Keratinocyte (primary cell): ENCODE data around the gene TUBGCP3. TPM values are rescaled to one million over a fixed set of nuclear protein-coding genes. Genes with fewer than 3 reads are reported as not detected.

Experiments
- DNase-seq: peaks from one replicate; pipeline ENCODE4 v3.0.0-alpha.2; 2011; ENCODE audit warnings: low read depth, missing footprints, low spot score
- FAIRE-seq: peaks from 2 replicates; lab custom pipeline; 2011; peaks lifted over from hg19 to GRCh38; lab: Jason Lieb, UNC
- H2AFZ ChIP-seq: 2 replicates; pipeline ENCODE4 v1.6.0; 2012; ENCODE audit warnings: low read length, control low read depth, inconsistent platforms; ENCODE audit not compliant: control insufficient read depth
- H3K27ac ChIP-seq: 2 replicates; pipeline ENCODE4 v1.5.1; 2011; ENCODE audit warnings: low read length; ENCODE audit not compliant: control insufficient read depth, insufficient read depth
- H3K27me3 ChIP-seq: 3 replicates; pipeline ENCODE4 v1.6.0; 2011; ENCODE audit warnings: low read length; ENCODE audit not compliant: control insufficient read depth, insufficient read depth; ENCODE audit errors: extremely low read depth
- H3K36me3 ChIP-seq, 2 experiments: 2 replicates in 1 of 2; 3 replicates in 1 of 2; pipeline ENCODE4 v1.5.1; 2011; ENCODE audit warnings: low read length in 2 of 2, mild to moderate bottlenecking in 1 of 2; ENCODE audit not compliant: control insufficient read depth in 2 of 2, insufficient read depth in 2 of 2; ENCODE audit errors: extremely low read depth in 1 of 2
- H3K4me1 ChIP-seq: 3 replicates; pipeline ENCODE4 v1.5.1; 2011; ENCODE audit warnings: low read length; ENCODE audit not compliant: control insufficient read depth, insufficient read depth; ENCODE audit errors: extremely low read depth
- H3K4me2 ChIP-seq: 3 replicates; pipeline ENCODE4 v1.6.0; 2011; ENCODE audit warnings: low read depth, low read length; ENCODE audit not compliant: control insufficient read depth, insufficient read depth; ENCODE audit errors: extremely low read depth
- H3K4me3 ChIP-seq, 3 experiments: fragments of 200-600 bp in 1 of 3; sonication (generic) in 1 of 3; 2 replicates in 2 of 3; 3 replicates in 1 of 3; pipeline ENCODE4 v1.5.1; 2011 to 2016; ENCODE audit warnings: low read length in 3 of 3, mild to moderate bottlenecking in 3 of 3, control low read depth in 2 of 3, inconsistent platforms in 1 of 3, low read depth in 1 of 3, mixed read lengths in 1 of 3, mixed run types in 1 of 3, moderate library complexity in 1 of 3; ENCODE audit not compliant: control insufficient read depth in 2 of 3, insufficient read depth in 2 of 3; ENCODE audit errors: extremely low read depth in 1 of 3
- H3K79me2 ChIP-seq: 2 replicates; pipeline ENCODE4 v1.6.0; 2012; ENCODE audit warnings: low read length; ENCODE audit not compliant: control insufficient read depth, insufficient read depth
- H3K9ac ChIP-seq: 3 replicates; pipeline ENCODE4 v1.6.0; 2011; ENCODE audit warnings: low read length; ENCODE audit not compliant: control insufficient read depth, insufficient read depth; ENCODE audit errors: extremely low read depth
- H3K9me1 ChIP-seq: 3 replicates; pipeline ENCODE4 v1.6.0; 2011; ENCODE audit warnings: low read length; ENCODE audit not compliant: control insufficient read depth, insufficient read depth; ENCODE audit errors: extremely low read depth
- H3K9me3 ChIP-seq: 2 replicates; pipeline ENCODE4 v1.5.1; 2012; ENCODE audit warnings: low read depth, low read length; ENCODE audit not compliant: control insufficient read depth
- H4K20me1 ChIP-seq: 3 replicates; pipeline ENCODE4 v1.6.0; 2011; ENCODE audit warnings: low read length; ENCODE audit not compliant: control insufficient read depth, insufficient read depth; ENCODE audit errors: extremely low read depth
- EZH2 ChIP-seq: IDR thresholded peaks from one replicate; pipeline ENCODE4 v1.6.1; 2012; ENCODE audit warnings: inconsistent platforms, mild to moderate bottlenecking, low read length, moderate library complexity
- dilution Hi-C: fragments of 300-500 bp; cut with MboI; formaldehyde crosslinking; loops from one replicate; pipeline ENCODE4 v1.7.0; 2020; ENCODE audit warnings: low sequenced_read_pairs; ENCODE audit not compliant: extremely low pct_ligation_motif_present
- polyA plus RNA-seq, 5 experiments: library from polyadenylated mRNA; depleted of rRNA in 3 of 5; stranded (reverse) in 3 of 5; stranded (forward) in 1 of 5; unstranded in 1 of 5; fragments of >200 nt; gene quantifications; 1 replicate in 1 of 5; 2 replicates in 3 of 5; 3 replicates in 1 of 5; pipeline versions ENCODE4 v1.2.1 to v1.2.3, GENCODE V29; 2011 to 2012; ENCODE audit warnings: missing spikeins in 2 of 5, low read depth in 1 of 5, low replicate concordance in 1 of 5
- TF ChIP-seq, protein P1 (sequence below), 3 experiments: IDR thresholded peaks in 1 of 3; conservative IDR thresholded peaks in 1 of 3; optimal IDR thresholded peaks in 1 of 3; 2 replicates in 2 of 3; 3 replicates in 1 of 3; pipeline versions ENCODE3 to v1.5.1; 2011; ENCODE audit warnings: low read length in 3 of 3, mild to moderate bottlenecking in 3 of 3, moderate library complexity in 2 of 3, control low read depth in 1 of 3, inconsistent platforms in 1 of 3; ENCODE audit not compliant: insufficient read depth in 2 of 3; ENCODE audit errors: extremely low read depth in 1 of 3

Gene TUBGCP3
- polyA plus RNA-seq, 1 donor (not counting 4 experiments of a cell fraction or from before 2014, with no cell fraction given): 14.0 TPM

DNA sequence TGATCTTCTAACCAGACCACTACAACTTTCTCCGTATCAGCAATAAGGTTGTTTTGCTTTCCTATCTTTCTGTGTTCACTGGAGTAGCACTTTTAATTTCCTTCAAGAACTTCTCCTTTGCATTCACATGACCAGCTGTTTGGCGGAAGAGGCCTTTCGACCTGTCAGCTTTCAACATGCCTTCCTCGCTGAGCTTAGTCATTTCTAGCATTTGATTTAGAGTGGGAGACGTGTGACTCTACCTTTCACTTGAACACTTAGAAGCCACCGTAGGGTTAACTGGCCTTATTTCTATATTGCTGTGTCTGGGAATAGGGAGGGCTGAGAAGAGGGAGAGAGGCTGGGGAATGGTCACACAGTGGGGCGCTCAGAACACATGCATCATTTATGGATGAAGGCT lies 104.7 kb downstream of the TUBGCP3 start:
- Histone ChIP-seq H2AFZ (no peak overlapping the region), H3K4me2 (no peak overlapping the region), H3K4me1 (no peaks in the 10 kb centered on the region), H3K27me3 (no peaks in the 10 kb centered on the region), H4K20me1 (no peaks in the 10 kb centered on the region), H3K79me2 (no peaks in the 10 kb centered on the region), H3K4me3 (no peak overlapping the region), H3K27ac (no peak overlapping the region), H3K36me3 (peaks cover 0 to 3% of the 10 kb centered on the region in 2 experiments), H3K9ac (no peak overlapping the region), H3K9me1 (no peaks in the 10 kb centered on the region), H3K9me3 (no peaks in the 10 kb centered on the region)
- DNase-seq (no peak), FAIRE-seq (no peak)
- TF ChIP-seq, protein P1, sequence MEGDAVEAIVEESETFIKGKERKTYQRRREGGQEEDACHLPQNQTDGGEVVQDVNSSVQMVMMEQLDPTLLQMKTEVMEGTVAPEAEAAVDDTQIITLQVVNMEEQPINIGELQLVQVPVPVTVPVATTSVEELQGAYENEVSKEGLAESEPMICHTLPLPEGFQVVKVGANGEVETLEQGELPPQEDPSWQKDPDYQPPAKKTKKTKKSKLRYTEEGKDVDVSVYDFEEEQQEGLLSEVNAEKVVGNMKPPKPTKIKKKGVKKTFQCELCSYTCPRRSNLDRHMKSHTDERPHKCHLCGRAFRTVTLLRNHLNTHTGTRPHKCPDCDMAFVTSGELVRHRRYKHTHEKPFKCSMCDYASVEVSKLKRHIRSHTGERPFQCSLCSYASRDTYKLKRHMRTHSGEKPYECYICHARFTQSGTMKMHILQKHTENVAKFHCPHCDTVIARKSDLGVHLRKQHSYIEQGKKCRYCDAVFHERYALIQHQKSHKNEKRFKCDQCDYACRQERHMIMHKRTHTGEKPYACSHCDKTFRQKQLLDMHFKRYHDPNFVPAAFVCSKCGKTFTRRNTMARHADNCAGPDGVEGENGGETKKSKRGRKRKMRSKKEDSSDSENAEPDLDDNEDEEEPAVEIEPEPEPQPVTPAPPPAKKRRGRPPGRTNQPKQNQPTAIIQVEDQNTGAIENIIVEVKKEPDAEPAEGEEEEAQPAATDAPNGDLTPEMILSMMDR (optimal IDR thresholded peaks at IDR 0.05 in 1 of 3, IDR thresholded peaks at IDR 0.05 in 1 of 3, conservative IDR thresholded peaks at IDR 0.05 in 1 of 3; ENCODE audit: extremely low read depth in 1 of 3, insufficient read depth in 2 of 3, low read length in 3 of 3): no peak
- no peak for TF ChIP-seq EZH2
- dilution Hi-C loops: no loop called here

GRCh38 chr13:112481458-112481857 lies 106.5 kb downstream of the TUBGCP3 start:
- Histone ChIP-seq H3K4me2 (no peak overlapping the region), H3K36me3 (no peaks in the 10 kb centered on the region), H3K4me3 (no peak overlapping the region), H3K9me1 (no peaks in the 10 kb centered on the region), H3K79me2 (no peaks in the 10 kb centered on the region), H3K27me3 (no peaks in the 10 kb centered on the region), H3K9ac (no peak overlapping the region), H4K20me1 (no peaks in the 10 kb centered on the region), H2AFZ (no peak overlapping the region), H3K9me3 (no peaks in the 10 kb centered on the region), H3K4me1 (no peaks in the 10 kb centered on the region), H3K27ac (no peak overlapping the region)
- TF ChIP-seq, protein P1 (optimal IDR thresholded peaks at IDR 0.05 in 1 of 3, IDR thresholded peaks at IDR 0.05 in 1 of 3, conservative IDR thresholded peaks at IDR 0.05 in 1 of 3; ENCODE audit: extremely low read depth in 1 of 3, insufficient read depth in 2 of 3, low read length in 3 of 3): no peak
- TF ChIP-seq EZH2: no peak
- DNase-seq: no peak
- dilution Hi-C loops: no loop called here
- FAIRE-seq: no peak
